GM18520 (cell line): ENCODE measurements around the gene B3GNT9.
"Not testable (repeated sequence)": the region's sequence is repeated elsewhere in the genome, so short reads cannot be mapped to it uniquely, and the experiment has no call there.

Experiments used
- ATAC-seq: cut with Tn5 transposase; IDR thresholded peaks from one replicate; pipeline ENCODE4 v1.9.1; 2021; ENCODE audit not compliant: unreplicated experiment

The B3GNT9 gene

DNA sequence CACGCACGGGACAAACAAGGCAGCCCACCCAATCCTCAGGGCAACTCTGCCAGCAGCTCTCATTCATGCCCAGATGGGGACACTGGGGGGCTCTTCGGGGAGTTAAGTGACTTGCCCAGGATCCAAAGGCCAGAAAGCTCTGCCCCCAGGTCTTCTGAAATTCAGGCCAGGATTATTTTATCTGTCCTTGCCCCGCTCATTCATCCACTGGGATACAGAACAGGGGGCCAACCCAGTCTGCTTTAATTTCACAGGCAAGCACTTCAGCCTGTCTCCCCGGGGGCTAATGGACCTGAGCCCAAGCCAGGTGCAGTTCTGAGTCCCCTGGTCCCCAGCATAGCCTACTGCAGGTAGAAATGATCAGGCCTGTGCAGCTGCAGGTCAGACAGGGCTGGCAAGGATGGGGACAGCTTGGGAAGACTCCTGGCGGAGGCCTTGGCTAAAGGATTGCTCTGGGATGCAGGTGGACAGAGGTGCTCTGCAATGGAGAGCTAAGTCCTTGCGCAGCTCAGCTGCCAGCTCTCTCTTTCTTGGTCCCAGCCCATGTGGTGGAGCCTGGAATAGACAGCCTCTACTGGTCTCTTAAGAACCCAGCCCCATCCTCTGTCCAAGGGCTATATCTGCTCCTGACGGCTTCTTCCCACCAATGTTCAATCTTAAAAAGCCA lies 766 bp upstream of the B3GNT9 start:
- no peak for ATAC-seq

DNA sequence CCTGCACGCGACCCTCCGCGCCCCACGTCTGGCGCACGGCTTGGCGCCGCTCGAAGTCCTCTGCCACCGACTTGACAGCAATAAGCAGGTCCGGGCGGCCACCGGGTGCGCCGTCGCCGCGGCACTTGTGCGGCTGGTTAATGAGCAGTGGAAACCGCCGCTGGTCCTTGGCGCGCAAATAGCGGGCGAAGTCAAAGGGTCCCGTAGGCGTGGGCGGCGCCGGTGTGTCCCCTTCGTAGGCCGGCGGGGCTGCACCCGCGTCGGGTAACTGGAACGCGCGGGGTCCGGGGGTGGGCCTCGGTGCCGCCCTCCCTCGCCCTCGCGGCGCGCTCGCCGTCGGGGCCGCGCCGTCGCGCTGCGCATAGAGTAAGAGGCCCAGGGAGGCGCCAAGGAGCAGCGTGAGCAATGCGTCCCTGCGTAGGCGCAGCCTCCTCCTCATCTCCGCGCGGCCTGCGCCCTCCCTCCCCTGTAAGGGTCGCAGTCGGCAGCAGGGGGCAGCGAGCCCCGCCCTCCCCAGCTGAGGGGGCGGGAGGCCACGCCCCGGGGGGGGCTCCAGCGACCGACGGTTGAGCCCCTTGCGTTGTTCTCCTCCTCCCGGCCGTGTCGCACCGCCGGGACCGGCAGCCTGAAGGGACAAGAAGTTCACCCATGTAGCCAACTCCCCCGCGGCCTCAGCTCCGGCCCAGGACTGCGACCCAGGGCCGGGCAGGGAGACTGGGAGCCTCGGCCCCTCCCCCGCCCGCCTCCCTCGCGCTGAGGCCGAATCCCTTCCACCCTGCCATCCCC lies 558 bp downstream of the B3GNT9 start:
- ATAC-seq = no peak

- no peak for ATAC-seq
These were observed 1.3 kb downstream of the B3GNT9 start for GRCh38 chr16:67149276-67150046.

DNA sequence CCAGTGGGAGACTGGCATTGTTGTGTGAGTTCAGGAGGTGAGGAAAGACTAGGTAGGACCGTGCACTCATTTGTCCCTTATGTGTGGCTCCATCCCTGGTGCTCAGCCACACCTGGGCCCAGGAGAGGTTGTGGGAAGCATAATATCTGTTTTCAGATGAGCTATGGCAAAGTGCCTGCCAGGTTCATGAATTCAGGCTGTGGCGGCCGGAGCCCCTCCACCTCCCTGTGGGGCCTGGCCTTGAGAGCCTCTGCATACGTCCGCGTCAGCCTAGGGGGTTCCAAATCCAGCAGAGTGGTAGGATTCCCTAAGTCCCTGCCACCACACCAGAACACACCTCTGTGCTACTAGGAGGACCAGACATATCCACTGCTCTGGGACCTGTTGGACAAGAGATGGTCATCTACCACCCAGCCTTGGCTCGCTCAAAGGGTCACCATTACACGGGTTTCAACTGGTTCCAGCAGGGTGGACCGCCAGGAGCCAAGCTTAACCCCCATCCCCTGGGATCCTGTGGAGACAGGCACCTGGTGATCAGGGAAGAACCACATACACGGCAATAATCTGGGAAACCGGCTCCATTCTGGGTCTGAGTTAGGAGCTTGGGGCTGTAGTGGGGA lies 2.0 kb downstream of the B3GNT9 start:
- ATAC-seq = no peak

DNA sequence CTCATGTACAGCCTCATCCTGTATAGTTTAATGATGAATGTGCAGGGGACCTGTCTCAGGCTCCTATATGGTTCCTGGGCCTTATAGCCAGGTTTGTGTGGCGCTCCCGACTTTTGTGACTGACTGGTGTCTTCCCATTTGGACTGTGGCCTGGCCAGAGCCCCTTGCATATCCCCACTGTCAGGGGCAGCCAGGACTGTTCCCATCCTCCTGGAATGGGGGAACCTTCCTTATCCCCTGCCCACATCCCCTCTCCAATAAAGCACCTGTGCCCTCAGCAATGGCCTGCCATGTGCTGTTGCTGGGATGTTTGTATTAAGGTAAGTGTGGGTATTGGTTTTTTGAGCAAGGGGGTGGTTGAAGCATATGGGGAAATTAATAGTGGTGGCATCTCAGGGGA lies 2.6 kb downstream of the B3GNT9 start:
- ATAC-seq = no peak

DNA sequence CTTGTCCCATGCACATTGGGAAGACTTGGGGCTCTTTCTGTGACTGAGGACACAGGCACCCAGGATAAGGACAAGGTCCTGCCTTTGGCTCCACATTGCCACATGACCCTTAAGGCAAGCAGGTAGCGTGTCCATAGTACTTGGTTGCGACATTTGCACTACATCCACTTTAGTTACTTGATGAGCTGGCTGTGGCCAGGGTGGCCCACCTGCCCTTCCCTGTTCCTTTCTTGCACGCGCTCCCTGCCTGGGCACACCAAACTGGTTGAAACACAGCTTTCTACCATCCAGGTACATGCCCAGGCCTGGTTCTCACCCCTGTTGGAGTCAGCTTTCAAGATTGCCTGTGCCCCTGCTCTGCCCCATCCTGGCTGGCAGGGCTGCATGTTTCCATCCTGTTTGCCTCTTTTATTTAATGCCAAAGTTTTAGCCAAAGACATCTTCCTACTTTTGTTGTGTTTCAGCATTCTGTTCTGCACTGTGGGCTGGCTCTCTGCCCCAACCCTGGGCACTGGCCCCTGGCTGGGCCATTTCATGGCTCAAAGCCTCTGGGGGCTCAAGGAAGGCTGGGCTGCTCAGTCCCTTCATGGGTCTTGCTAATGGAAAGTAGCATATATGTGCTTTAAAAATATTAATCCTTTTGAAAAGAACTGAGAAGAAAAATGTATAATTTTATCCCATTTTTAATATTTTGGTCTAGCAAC lies 3.2 kb downstream of the B3GNT9 start:
- ATAC-seq = no peak

- ATAC-seq = no peak
These were observed 4.1 kb downstream of the B3GNT9 start for GRCh38 chr16:67146523-67147357.

- no peak for ATAC-seq
These were observed 5.1 kb downstream of the B3GNT9 start for GRCh38 chr16:67145746-67146145.

- no peak for ATAC-seq
These were observed 5.9 kb downstream of the B3GNT9 start for GRCh38 chr16:67144943-67145342.

- no peak for ATAC-seq
These were observed 8.5 kb downstream of the B3GNT9 start for GRCh38 chr16:67142342-67142741.

GRCh38 chr16:67141391-67141790 lies 9.4 kb downstream of the B3GNT9 start:
- ATAC-seq = no peak

DNA sequence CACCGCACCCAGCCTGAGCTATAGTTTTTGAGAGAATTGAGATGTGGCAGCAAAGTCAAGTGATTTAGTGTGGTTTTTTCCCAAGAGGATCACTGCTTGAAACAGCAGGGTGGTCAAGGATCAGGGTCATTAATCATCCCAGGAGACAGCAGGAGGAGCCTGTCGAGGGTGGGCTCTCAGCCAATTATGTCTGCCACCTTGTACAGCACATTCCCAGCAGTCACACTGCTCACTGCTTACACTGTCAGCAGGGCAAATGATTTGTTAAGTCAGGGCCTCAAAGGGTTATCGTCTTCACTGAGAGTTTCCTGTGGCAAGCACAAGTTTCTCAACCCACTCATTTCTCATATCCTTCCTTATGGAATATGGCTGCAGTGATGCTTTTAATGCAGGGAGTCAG lies 13.2 kb downstream of the B3GNT9 start:
- ATAC-seq = no peak

DNA sequence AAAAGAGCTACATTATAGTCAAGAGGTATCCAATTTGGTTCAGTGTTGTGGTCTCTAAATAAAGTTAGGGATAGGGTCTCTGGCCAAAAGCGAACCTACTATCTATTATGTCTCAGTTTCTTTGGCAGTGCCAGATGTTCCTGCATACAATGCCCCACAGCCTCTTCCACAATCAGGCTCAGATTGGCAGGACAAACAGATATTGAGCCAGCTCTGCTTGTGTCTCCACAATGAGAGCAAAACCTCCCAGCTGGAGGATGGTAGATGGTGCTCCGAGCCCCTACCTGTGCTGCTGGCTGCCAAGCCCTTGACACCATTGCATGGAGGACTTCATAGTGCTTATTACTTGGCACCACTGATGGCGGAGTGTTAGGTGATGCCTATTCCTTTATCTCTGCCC lies 21.4 kb downstream of the B3GNT9 start:
- no peak for ATAC-seq

DNA sequence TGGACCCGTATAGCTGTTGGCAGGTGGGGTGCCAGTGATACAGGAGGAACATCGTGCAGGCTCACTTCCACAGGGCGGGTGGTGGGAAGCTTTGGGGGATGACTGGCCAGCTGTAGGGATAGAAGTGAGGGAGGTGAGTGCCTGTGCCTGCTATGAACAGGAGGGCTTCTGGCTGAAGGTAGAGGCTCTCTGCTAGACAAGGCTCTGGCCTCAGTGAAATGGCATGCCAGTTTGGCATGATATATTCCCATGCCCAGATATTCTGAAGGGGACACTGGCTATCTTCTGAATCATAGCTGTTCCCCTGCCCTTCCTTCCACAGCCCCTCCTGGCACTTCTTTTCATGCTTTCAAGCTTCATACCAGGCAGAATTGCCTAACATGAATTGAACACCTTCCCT lies 21.9 kb downstream of the B3GNT9 start:
- no peak for ATAC-seq

DNA sequence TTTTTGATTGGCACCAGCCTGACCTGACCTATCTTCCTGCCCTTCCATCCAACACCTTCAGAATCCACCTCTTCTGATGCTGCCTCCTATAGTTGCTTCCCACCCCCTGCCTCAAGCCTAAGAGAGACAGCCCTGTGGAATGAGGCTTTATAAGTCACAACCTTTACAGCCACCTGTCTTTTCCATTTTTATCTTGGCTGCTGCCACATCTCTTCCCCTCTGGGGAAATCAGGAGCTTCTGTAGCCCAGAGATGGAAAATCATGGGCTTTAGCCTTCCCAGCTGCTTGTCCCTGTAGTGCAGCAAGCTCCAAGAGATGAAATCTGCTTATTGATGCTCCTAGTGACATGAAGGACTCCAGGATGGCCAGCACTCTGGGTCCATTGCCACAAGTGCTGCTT lies 22.4 kb downstream of the B3GNT9 start:
- no peak for ATAC-seq

- ATAC-seq = not testable (repeated sequence)
These were observed 28.0 kb downstream of the B3GNT9 start for GRCh38 chr16:67122799-67123198.

- no peak for ATAC-seq
These were observed 30.8 kb downstream of the B3GNT9 start for GRCh38 chr16:67120025-67120424.

DNA sequence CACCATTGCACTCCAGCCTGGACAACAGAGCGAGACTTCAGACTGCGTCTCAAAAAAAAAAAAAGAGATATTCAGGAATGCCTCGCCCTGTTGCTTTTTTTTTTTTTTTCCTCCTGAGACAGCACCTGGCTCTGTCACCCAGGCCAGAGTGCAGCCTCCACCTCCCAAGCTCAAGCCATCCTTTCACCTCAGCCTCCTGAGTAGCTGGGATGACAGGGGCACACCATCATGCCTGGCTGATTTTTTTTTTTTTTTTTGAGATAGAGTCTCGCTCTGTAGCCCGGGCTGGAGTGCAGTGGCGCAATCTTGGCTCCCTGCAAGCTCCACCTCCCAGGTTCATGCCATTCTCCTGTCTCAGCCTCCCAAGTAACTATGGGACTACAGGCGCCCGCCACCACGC lies 33.1 kb downstream of the B3GNT9 start:
- ATAC-seq = no peak

GRCh38 chr16:67116388-67117311 lies 34.1 kb downstream of the B3GNT9 start:
- ATAC-seq = no peak
